K562 (cell line): Measurements from ENCODE around the gene PLCB1. TPM values are rescaled to one million over a fixed set of nuclear protein-coding genes. Genes with fewer than 3 reads are reported as not detected.

Experiments
- ATAC-seq: fragments of 200-7000 bp; cut with Tn5 transposase; 3 replicates; pipeline ENCODE4 v1.9.1; 2020; ENCODE audit warnings: moderate library complexity
- BruUV-seq: library from RNA; stranded (reverse); fragments of 400-500 nt; replicated peaks from 2 replicates; lab custom pipeline; 2021; lab: Mats Ljungman, UMichigan
- CTCF ChIA-PET: fragments of 300-600 bp; formaldehyde crosslinking; extraction: SDS; loops from one replicate; lab custom pipeline; 2021; ENCODE audit warnings: low intra/inter-chr PET ratio; lab: Yijun Ruan, JAX
- POLR2A ChIA-PET: fragments of 300-600, 350-650 bp; sonication (Branson Sonifier 250); formaldehyde crosslinking; extraction: SDS; loops from one replicate; lab custom pipeline; 2021; ENCODE audit warnings: antibody characterized with exemption, inconsistent platforms; lab: Yijun Ruan, JAX
- DNase-seq, 4 experiments: peaks; one replicate each; pipeline versions ENCODE4 v3.0.0 to v3.0.0-alpha.2; 2011 to 2018; ENCODE audit warnings: low spot score in 3 of 4, mixed read lengths in 3 of 4; ENCODE audit errors: extremely low read depth in 1 of 4
- FAIRE-seq: peaks from 2 replicates; lab custom pipeline; 2011; peaks lifted over from hg19 to GRCh38; lab: Jason Lieb, UNC
- H2AFZ ChIP-seq: 2 replicates; pipeline ENCODE4 v1.6.0; 2011; ENCODE audit warnings: low read depth, low read length, control low read depth, inconsistent platforms
- H3K27ac ChIP-seq: fragments of 200-600 bp; 3 replicates; pipeline ENCODE4 v1.8.0; 2011; ENCODE audit warnings: low read depth, mild to moderate bottlenecking, control low read depth, inconsistent platforms, low read length, moderate library complexity, mixed read lengths; ENCODE audit errors: extremely low read depth
- H3K27me3 ChIP-seq, 2 experiments: fragments of 300-600 bp in 1 of 2; 2 replicates in 1 of 2; 3 replicates in 1 of 2; pipeline versions ENCODE4 v1.6.0 to v1.8.0; 2011; ENCODE audit warnings: inconsistent platforms in 2 of 2, low read length in 2 of 2, mild to moderate bottlenecking in 1 of 2, mixed read lengths in 1 of 2, moderate library complexity in 1 of 2; ENCODE audit not compliant: control insufficient read depth in 2 of 2, insufficient read depth in 2 of 2
- H3K36me3 ChIP-seq: fragments of 300-600 bp; 3 replicates; pipeline ENCODE4 v1.8.0; 2011; ENCODE audit warnings: mild to moderate bottlenecking, low read length, inconsistent platforms; ENCODE audit not compliant: control insufficient read depth, insufficient read depth
- H3K4me1 ChIP-seq, 2 experiments: fragments of 200-600 bp in 1 of 2; replicated peaks in 1 of 2; 2 replicates in 1 of 2; 3 replicates in 1 of 2; pipeline versions ENCODE4 v1.5.1 to v1.8.0; 2011; ENCODE audit warnings: inconsistent platforms in 2 of 2, low read length in 2 of 2, mild to moderate bottlenecking in 1 of 2, mixed read lengths in 1 of 2, moderate library complexity in 1 of 2; ENCODE audit not compliant: control insufficient read depth in 2 of 2, insufficient read depth in 2 of 2
- H3K4me2 ChIP-seq: 2 replicates; pipeline ENCODE4 v1.6.1; 2011; ENCODE audit warnings: low read length, control low read depth, inconsistent platforms, mixed read lengths; ENCODE audit not compliant: insufficient read depth
- H3K4me3 ChIP-seq: fragments of 200-600 bp; sonication (generic), shearing (Covaris generic); 2 replicates; pipeline ENCODE4 v1.5.1; 2016; ENCODE audit warnings: control low read depth, inconsistent platforms
- H3K79me2 ChIP-seq: fragments of 200-600 bp; 3 replicates; pipeline ENCODE4 v1.8.0; 2011; ENCODE audit warnings: low read length, inconsistent platforms; ENCODE audit not compliant: control insufficient read depth, insufficient read depth
- H3K9ac ChIP-seq, 2 experiments: 2 replicates each; pipeline versions ENCODE4 v1.6.0 to v1.6.1; 2011; ENCODE audit warnings: low read depth in 2 of 2, low read length in 2 of 2, control low read depth in 1 of 2, inconsistent platforms in 1 of 2, mild to moderate bottlenecking in 1 of 2, mixed read lengths in 1 of 2; ENCODE audit not compliant: insufficient read depth in 1 of 2
- H3K9me1 ChIP-seq: one replicate; pipeline ENCODE4 v1.6.0; 2011; ENCODE audit warnings: inconsistent platforms, mild to moderate bottlenecking, low read length, moderate library complexity; ENCODE audit not compliant: control insufficient read depth, insufficient read depth
- H3K9me3 ChIP-seq: replicated peaks from 2 replicates; pipeline ENCODE4 v1.5.1; 2011; ENCODE audit warnings: low read depth, low read length, inconsistent platforms; ENCODE audit not compliant: control insufficient read depth, insufficient read depth
- H4K20me1 ChIP-seq: replicated peaks from 2 replicates; pipeline ENCODE4 v1.6.1; 2011; ENCODE audit warnings: low read length, inconsistent platforms, mixed read lengths; ENCODE audit not compliant: control insufficient read depth, insufficient read depth
- ATF1 ChIP-seq, 2 experiments: fragments of 450-650 bp in 1 of 2; IDR thresholded peaks; 2 replicates each; pipeline ENCODE4 v1.6.1; 2016; ENCODE audit warnings: missing compliant biosample characterization in 1 of 2, missing genetic modification characterization in 1 of 2
- CHD7 ChIP-seq: fragments of 200-600 bp; sonication (generic); IDR thresholded peaks from one replicate; pipeline ENCODE4 v1.6.1; 2012; ENCODE audit warnings: mild to moderate bottlenecking, low read depth, low read length, inconsistent platforms
- GABPB2 ChIP-seq: fragments of 250-450 bp; sonication (Bioruptor Pico); conservative IDR thresholded peaks from 2 replicates; pipeline ENCODE4 v1.5.1; 2021; ENCODE audit warnings: mild to moderate bottlenecking
- MYNN ChIP-seq, 2 experiments: sonication (generic); formaldehyde crosslinking in 1 of 2; IDR thresholded peaks; 2 replicates each; pipeline versions ENCODE4 v1.5.0 to v1.6.1; 2016 to 2020; ENCODE audit warnings: antibody characterized with exemption in 1 of 2, missing genetic modification reagents in 1 of 2
- NR2C1 ChIP-seq, 2 experiments: fragments of 450-650 bp; IDR thresholded peaks; 2 replicates each; pipeline ENCODE4 v1.6.1; 2017; ENCODE audit warnings: mild to moderate bottlenecking in 2 of 2, antibody characterized with exemption in 1 of 2, inconsistent platforms in 1 of 2, missing compliant biosample characterization in 1 of 2, missing genetic modification characterization in 1 of 2
- RBFOX2 ChIP-seq: fragments of 200-400 bp; formaldehyde crosslinking; IDR thresholded peaks from 2 replicates; pipeline ENCODE4 v1.6.1; 2017; ENCODE audit warnings: low read depth, mild to moderate bottlenecking, low read length, moderate library complexity
- TBP ChIP-seq: optimal IDR thresholded peaks from 2 replicates; pipeline ENCODE3; 2011; ENCODE audit warnings: low read depth, low read length, improper control_type of control experiment
- ZBTB12 ChIP-seq: fragments of 250-450 bp; sonication (Bioruptor Pico); IDR thresholded peaks from 2 replicates; pipeline ENCODE4 v1.4.0; 2020
- WGBS: fragments of 100-300 bp; shearing (Covaris generic); methylation state at CpG from one replicate; pipeline ENCODE4 v1.1.6; 2016; ENCODE audit warnings: low coverage, mixed read lengths; ENCODE audit not compliant: insufficient coverage; ENCODE audit errors: missing lambda C conversion rate; 5-methylcytosine and 5-hydroxymethylcytosine counted together
- in situ Hi-C: fragments of 300-500 bp; cut with MboI; formaldehyde crosslinking; loops from 4 replicates; pipeline ENCODE4 v1.15.0; 2018; ENCODE audit warnings: inconsistent platforms, mixed read lengths
- intact Hi-C: fragments of 100-400 bp; cut with micrococcal nuclease; formaldehyde crosslinking; loops from 2 replicates; pipeline ENCODE4 v1.14.2; 2022
- polyA plus RNA-seq, 8 experiments: library from polyadenylated mRNA; depleted of rRNA in 4 of 8; stranded (reverse) in 5 of 8; unstranded in 3 of 8; fragments of >200 nt; fragmentation: Nextera tagmentation in 2 of 8; fragmentation: Illumina TruSeq in 1 of 8; extraction: Ambion mirVana in 2 of 8; extraction: Trizol in 1 of 8; gene quantifications; 2 replicates each; pipeline versions ENCODE4 v1.2.1 to v1.2.3, GENCODE V29; 2011 to 2014; ENCODE audit warnings: inconsistent platforms in 1 of 8, missing spikeins in 1 of 8
- total RNA-seq, 7 experiments: library from RNA; depleted of rRNA in 6 of 7; stranded (reverse); fragments of >200 nt in 6 of 7; fragmentation: Illumina TruSeq in 2 of 7; extraction: Trizol in 2 of 7; gene quantifications; 2 replicates each; pipeline versions ENCODE4 v1.2.1 to v1.2.3, GENCODE V29; 2011 to 2021; ENCODE audit warnings: low replicate concordance in 1 of 7

PLCB1 gene
- total and polyA plus RNA-seq, 9 of the 15 experiments (the other 6 are each of a cell fraction or from before 2014, with no cell fraction given): 0.34 to 3.1 (median 1.3) TPM

GRCh38 chr20:8209061-8209460, 77.0 kb downstream of the PLCB1 start:
- no peak overlapping the region for H3K9ac ChIP-seq
- WGBS: 0% methylated on average over 2 of the region's 2 CpGs
- no peaks in the 10 kb centered on the region for H3K79me2 ChIP-seq
- no peaks in the 10 kb centered on the region for H4K20me1 ChIP-seq
- POLR2A ChIA-PET: no interaction called here
- DNase-seq (no peak), ATAC-seq (no peak), FAIRE-seq (no peak)
- H3K4me2 ChIP-seq: no peak overlapping the region
- no peaks in the 10 kb centered on the region for H3K9me1 ChIP-seq
- no peak overlapping the region for H3K27ac ChIP-seq
- in situ Hi-C loops (no loop called here), intact Hi-C loops (no loop called here)
- BruUV-seq: no TSS peak
- CTCF ChIA-PET: no interaction called here
- H3K4me1 ChIP-seq: no peaks in the 10 kb centered on the region
- no peak overlapping the region for H3K4me3 ChIP-seq
- no peaks in the 10 kb centered on the region for H3K9me3 ChIP-seq
- no peaks in the 10 kb centered on the region for H3K36me3 ChIP-seq
- H3K27me3 ChIP-seq: no peaks in the 10 kb centered on the region
- H2AFZ ChIP-seq: no peak overlapping the region
- TF ChIP-seq CHD7: no peak
- TF ChIP-seq GABPB2: no peak
- no peak for TF ChIP-seq NR2C1 (IDR thresholded peaks at IDR 0.05)
- no peak for TF ChIP-seq NR2C1 (tag; IDR thresholded peaks at IDR 0.05)
- no peak for TF ChIP-seq ZBTB12 (CRISPR knock-in tag)
- TF ChIP-seq TBP: no peak
- no peak for TF ChIP-seq ATF1 (CRISPR knock-in tag; IDR thresholded peaks at IDR 0.05)
- TF ChIP-seq ATF1 (tag; IDR thresholded peaks at IDR 0.05): no peak
- no peak for TF ChIP-seq MYNN (IDR thresholded peaks at IDR 0.05)
- TF ChIP-seq MYNN (CRISPR knock-in tag; IDR thresholded peaks at IDR 0.05): no peak
- no peak for TF ChIP-seq RBFOX2
